OCI-LY7 (cell line): Measurements from ENCODE around the gene SIPA1L3.

Source experiments
- EZH2phosphoT487 ChIP-seq: fragments of 200-600 bp; sonication (generic); IDR thresholded peaks from 2 replicates; pipeline ENCODE4 v1.6.1; 2018; ENCODE audit warnings: low read depth, borderline replicate concordance, mild to moderate bottlenecking, mixed run types, antibody characterized with exemption, low read length, moderate library complexity, mixed read lengths
- TF ChIP-seq, protein P1 (sequence below): fragments of 200-600 bp; sonication (generic); conservative IDR thresholded peaks from 2 replicates; pipeline ENCODE4 v1.5.1; 2014; ENCODE audit warnings: mild to moderate bottlenecking, antibody characterized with exemption, low read length, moderate library complexity, mixed read lengths

- TF ChIP-seq, protein P1, sequence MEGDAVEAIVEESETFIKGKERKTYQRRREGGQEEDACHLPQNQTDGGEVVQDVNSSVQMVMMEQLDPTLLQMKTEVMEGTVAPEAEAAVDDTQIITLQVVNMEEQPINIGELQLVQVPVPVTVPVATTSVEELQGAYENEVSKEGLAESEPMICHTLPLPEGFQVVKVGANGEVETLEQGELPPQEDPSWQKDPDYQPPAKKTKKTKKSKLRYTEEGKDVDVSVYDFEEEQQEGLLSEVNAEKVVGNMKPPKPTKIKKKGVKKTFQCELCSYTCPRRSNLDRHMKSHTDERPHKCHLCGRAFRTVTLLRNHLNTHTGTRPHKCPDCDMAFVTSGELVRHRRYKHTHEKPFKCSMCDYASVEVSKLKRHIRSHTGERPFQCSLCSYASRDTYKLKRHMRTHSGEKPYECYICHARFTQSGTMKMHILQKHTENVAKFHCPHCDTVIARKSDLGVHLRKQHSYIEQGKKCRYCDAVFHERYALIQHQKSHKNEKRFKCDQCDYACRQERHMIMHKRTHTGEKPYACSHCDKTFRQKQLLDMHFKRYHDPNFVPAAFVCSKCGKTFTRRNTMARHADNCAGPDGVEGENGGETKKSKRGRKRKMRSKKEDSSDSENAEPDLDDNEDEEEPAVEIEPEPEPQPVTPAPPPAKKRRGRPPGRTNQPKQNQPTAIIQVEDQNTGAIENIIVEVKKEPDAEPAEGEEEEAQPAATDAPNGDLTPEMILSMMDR: no peak
- TF ChIP-seq EZH2phosphoT487: no peak
Measured at GRCh38 chr19:38046254-38047048, 139.4 kb downstream of the SIPA1L3 start.
